GM12864 (cell line): ENCODE data around the gene NRCAM.

Experiments used
- DNase-seq: peaks from one replicate; pipeline ENCODE4 v3.0.0-alpha.2; 2011; ENCODE audit warnings: low read depth
- H3K4me3 ChIP-seq: 2 replicates; pipeline ENCODE4 v1.5.1; 2011; ENCODE audit warnings: mild to moderate bottlenecking, low read depth, low read length, control low read depth
- TF ChIP-seq, protein P1 (sequence below): IDR thresholded peaks from 2 replicates; pipeline ENCODE4 v1.5.1; 2011; ENCODE audit warnings: low read depth, mild to moderate bottlenecking, moderate library complexity, low read length, control low read depth, inconsistent platforms; ENCODE audit errors: missing control alignments

Gene NRCAM

DNA sequence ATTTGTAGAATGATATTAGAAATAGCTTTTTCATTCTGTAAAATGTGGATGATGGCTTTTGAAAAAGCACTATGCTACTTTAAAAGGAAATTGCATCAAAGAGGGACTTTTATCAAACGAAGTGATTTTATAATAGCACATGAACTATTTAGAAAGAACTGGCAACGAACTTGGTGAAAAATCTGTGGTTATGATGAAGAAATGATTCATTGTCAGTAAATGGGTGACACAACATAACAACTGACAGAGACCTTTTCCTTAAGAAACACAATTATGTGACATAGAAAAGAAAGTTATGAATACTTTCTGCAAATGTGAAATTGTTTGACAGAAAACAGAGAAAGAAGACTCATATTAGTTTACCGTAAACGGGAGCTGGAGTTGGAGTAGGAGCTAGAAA, 265.3 kb downstream of the NRCAM start:
- TF ChIP-seq, protein P1, sequence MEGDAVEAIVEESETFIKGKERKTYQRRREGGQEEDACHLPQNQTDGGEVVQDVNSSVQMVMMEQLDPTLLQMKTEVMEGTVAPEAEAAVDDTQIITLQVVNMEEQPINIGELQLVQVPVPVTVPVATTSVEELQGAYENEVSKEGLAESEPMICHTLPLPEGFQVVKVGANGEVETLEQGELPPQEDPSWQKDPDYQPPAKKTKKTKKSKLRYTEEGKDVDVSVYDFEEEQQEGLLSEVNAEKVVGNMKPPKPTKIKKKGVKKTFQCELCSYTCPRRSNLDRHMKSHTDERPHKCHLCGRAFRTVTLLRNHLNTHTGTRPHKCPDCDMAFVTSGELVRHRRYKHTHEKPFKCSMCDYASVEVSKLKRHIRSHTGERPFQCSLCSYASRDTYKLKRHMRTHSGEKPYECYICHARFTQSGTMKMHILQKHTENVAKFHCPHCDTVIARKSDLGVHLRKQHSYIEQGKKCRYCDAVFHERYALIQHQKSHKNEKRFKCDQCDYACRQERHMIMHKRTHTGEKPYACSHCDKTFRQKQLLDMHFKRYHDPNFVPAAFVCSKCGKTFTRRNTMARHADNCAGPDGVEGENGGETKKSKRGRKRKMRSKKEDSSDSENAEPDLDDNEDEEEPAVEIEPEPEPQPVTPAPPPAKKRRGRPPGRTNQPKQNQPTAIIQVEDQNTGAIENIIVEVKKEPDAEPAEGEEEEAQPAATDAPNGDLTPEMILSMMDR: no peak
- DNase-seq: no peak
- H3K4me3 ChIP-seq: no peak overlapping the region

DNA sequence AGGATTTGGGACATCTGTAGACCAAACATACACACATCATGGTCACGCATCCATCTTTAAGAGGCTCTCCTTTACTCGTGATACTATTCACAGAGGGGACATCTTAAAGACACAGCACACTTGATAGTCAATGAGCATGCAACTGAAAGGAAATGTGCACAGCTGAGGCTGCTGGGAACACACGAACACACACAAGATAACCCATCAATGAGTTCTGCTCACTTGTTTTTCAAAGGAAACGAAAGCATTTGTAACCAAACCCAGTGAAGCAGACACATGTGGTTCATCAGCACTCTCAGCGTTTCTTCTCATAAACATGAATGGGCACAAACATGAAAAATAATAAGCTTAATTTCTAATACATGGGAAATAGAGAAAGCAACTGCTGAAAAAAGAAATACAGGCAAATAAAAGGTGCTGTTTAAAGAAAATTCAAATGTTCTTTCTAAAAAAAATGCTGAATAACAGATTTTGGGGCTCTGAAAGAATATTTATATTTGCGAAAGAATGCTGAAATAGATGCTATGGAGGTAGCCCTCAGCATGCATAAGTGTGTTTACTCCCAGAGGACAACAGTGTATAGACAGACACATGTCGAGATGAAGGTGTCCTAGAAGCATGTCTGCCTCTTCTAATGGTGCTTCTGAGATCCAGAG, 266.4 kb downstream of the NRCAM start:
- H3K4me3 ChIP-seq: no peak overlapping the region
- TF ChIP-seq, protein P1: no peak

DNA sequence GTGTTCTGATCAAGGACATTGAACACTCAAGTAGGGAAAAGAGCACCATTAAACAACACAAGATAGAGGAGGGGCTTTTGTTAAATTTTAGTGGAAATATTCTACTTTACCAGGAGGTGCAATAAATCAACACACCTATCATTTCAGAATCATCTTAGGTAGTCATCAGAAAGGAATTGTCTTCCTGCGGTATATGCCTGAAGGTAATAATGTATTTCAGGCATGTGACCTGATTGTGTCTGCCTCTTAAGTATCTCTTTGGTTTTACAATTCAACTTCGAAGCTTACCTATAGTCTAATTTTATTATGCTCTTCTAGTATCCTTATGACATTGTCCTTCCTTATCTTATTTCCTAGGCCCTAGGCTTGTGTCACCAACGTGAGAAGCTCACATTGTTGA, 267.5 kb downstream of the NRCAM start:
- DNase-seq: no peak
- H3K4me3 ChIP-seq: no peak overlapping the region
- TF ChIP-seq, protein P1: no peak

More for the DNA sequence above, 266.4 kb downstream of the NRCAM start:
- DNase-seq: peak; percentile 25

DNA sequence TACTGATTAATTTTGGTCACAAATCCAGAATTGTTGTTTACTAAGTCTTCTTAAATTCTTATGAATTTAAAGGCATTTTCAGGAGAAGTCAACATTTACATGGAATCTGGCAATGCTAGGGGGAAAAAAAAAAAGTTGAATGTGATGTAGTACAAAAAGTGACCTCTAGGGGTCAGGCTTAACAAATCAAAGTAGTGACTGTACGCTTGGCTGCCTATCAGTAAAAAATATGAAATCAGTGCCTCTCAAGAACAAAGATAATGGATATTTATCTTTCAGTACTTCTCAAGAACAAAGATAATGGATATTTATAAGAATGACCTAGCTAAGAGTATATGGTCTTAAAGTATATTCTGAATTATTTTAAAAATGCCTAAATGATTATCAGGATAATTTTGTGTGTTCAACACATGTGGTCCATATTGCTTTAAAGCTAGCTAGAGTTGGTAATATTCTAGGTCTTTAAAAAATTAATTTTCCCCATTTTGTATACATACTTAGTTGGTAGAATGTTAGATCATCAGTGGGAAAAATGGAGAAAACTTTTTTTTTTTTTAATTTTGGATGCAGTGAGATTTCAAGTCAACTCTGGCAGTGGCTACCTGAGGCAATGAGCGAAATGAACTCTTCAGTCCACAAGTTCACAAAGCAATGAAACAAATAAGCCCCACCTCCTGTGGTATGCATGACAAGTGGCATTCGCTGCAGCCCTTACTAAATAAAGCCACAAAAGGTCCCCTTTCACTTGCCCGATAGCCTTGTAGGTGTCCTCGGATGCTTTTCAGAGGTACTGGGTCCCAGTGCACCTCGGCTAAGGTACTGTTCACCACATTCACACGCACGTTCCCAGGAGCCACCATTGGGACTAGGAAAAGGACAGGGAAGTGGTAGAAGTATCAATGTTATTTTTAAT, 274.9 kb downstream of the NRCAM start:
- DNase-seq: no peak
- TF ChIP-seq, protein P1: peak; percentile 56
- no peak overlapping the region for H3K4me3 ChIP-seq

DNA sequence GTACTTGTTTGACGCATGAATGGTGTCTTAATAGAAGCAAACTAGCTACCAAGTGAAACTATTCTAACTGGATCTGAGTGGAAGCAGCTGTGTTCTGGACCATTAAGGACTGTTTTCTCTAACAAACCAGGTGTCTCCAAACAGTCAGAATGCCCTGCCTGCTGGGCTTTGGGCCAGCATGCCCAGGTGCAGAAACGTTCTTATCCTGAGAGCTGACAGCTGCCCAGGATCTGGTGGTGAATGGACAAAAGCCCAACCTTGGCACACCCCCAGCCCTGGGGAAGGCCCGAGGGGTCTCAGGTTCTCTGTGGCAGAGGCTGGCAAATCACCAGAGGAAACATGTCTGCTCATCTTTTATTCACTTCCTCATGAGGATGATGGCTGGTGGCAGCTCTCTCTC, 277.8 kb downstream of the NRCAM start:
- TF ChIP-seq, protein P1: no peak
- DNase-seq: no peak
- H3K4me3 ChIP-seq: no peak overlapping the region

DNA sequence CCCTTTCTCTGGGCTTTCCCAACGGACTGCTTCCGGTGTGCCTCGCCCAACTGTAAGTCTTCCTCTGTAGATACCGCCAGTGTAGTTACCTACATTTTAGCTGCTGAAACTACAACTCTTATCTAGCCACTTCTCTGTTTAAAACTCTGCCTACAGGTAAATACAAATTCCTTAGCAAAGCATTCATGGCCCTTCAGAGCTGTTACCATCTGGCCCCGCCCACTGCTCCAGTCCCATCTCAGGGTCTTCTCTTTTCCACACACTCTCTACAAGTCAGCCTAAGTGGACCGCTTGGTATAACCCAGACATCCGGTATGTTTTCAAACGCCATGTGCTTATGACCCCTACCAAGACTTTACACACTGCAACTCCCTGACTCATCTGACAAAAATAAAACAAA, 285.1 kb downstream of the NRCAM start:
- TF ChIP-seq, protein P1: no peak
- no peak for DNase-seq

DNA sequence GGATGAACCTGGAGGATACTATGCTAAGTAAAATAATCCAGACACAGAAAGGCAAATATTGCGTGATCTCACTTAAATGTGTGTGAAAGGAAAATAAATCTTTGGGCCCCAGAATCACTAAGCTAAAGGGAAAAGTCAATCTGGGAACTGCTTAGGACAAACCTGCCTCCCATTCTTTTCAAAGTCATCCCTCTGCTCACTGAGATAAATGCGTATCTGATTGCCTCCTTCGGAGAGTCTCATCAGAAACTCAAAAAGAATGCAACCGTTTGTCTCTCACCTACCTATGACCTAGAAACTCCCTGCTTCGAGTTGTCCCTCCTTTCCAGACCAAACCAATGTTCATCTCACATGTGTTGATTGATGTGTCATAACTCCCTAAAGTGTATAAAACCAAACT, 286.0 kb downstream of the NRCAM start:
- DNase-seq: no peak
- TF ChIP-seq, protein P1: no peak
- no peak overlapping the region for H3K4me3 ChIP-seq

More for the DNA sequence above, 285.1 kb downstream of the NRCAM start:
- no peak overlapping the region for H3K4me3 ChIP-seq
